C4-2B (cell line): ENCODE data around the gene KRT73.

Experiments
- CTCF ChIP-seq: fragments of 450-650 bp; conservative IDR thresholded peaks from 2 replicates; pipeline ENCODE4 v1.5.1; 2017; ENCODE audit warnings: mild to moderate bottlenecking
- ZFX ChIP-seq: fragments of 450-650 bp; IDR thresholded peaks from 2 replicates; pipeline ENCODE4 v1.6.1; 2017

- TF ChIP-seq ZFX (no peak), CTCF (no peak)
Measured at GRCh38 chr12:52616680-52617402, 1.5 kb downstream of the KRT73 start.
